Raji (cell line): ENCODE results near the gene GPATCH3.

Experiments used
- POLR2A ChIP-seq: IDR thresholded peaks from 2 replicates; pipeline ENCODE4 v1.6.1; 2011; ENCODE audit warnings: low read depth, low read length, control low read depth; ENCODE audit not compliant: insufficient read depth

Gene GPATCH3

DNA sequence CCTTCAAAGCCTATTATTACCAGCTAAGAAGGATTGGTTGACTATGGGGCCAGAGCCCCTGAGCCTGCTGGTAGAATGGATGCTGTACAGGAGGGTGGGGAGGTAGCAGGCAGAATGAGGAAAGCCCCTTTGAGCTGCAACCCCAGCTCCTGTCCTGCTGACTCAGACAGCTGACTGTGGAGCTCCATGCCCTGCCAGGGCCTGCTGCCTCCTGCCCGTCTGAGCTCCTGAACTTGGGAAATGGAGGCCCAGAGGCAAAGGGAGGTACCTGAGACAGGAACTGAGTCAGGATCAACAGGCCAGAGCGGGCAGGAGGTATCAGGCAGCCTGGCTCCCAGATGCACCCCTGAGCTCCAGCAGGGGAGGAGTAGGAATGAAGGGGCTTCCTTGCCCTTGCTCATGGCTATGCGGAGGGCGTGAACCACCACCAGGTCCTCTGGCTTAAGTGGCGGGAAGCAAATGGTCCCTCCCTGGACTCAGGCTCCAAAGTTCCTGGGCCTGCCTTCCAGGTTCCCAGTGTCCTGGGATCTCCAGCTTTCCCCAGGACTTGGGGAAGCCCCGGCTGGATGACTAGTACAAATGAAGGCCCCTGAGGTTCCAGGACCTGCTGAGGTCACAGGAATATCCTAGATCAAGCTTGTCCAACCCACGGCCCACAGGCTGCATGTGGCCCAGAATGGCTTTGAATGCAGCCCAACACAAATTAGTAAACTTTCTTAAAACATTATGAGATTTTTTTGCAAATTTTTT lies 41.2 kb downstream of the GPATCH3 start:
- no peak for TF ChIP-seq POLR2A

- no peak for TF ChIP-seq POLR2A
Observed at GRCh38 chr1:26858160-26858559, 42.1 kb downstream of the GPATCH3 start.

GRCh38 chr1:26857473-26858060 lies 42.7 kb downstream of the GPATCH3 start:
- TF ChIP-seq POLR2A: no peak

GRCh38 chr1:26856604-26857469 lies 43.4 kb downstream of the GPATCH3 start:
- no peak for TF ChIP-seq POLR2A

DNA sequence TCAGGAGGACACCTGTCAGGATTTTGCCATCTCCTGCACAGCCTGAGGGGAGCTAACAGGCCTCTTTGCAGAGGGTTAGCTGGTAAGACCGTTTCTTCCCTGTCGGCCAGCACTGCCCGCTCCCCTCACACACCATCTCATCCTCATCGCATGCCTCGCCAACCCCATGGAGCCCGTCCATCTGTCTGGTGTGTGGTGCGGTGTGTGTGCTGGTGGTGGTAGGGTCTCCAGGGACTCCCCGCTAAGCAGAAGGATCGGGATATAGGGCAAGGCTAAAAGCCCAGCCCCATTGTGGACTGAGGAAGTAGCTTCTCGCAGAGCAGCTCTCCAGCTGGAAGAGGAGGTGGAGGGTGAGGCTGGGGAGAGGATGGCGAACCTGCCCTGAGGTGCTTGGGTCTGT lies 44.1 kb downstream of the GPATCH3 start:
- TF ChIP-seq POLR2A: no peak

- no peak for TF ChIP-seq POLR2A
Observed at GRCh38 chr1:26855636-26856035, 44.6 kb downstream of the GPATCH3 start.

DNA sequence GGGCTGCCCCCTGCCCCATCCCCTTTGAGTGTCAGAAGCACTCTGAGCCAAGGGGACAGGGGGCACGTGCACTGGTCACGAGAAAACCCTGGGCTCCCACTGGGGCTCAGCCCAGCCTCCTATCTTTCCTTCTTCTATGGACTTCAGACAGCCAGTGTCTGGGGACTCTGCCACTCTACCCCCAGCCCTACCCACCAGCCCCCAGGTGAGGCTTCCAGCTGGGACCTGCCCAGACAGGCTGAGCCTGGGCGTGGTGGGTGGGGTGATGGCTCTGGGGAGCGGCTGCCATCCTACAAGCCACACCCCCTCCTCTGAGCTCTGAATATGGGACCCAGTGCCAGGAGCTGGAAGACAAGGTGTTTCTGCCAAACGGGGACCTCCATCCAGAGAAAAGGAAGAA lies 45.4 kb downstream of the GPATCH3 start:
- TF ChIP-seq POLR2A: no peak

GRCh38 chr1:26853600-26853999 lies 46.7 kb downstream of the GPATCH3 start:
- no peak for TF ChIP-seq POLR2A

- no peak for TF ChIP-seq POLR2A
Observed at GRCh38 chr1:26853156-26853555, 47.1 kb downstream of the GPATCH3 start.

- no peak for TF ChIP-seq POLR2A
Observed at GRCh38 chr1:26852701-26853100, 47.6 kb downstream of the GPATCH3 start.

GRCh38 chr1:26851106-26851684 lies 49.1 kb downstream of the GPATCH3 start:
- TF ChIP-seq POLR2A: no peak

DNA sequence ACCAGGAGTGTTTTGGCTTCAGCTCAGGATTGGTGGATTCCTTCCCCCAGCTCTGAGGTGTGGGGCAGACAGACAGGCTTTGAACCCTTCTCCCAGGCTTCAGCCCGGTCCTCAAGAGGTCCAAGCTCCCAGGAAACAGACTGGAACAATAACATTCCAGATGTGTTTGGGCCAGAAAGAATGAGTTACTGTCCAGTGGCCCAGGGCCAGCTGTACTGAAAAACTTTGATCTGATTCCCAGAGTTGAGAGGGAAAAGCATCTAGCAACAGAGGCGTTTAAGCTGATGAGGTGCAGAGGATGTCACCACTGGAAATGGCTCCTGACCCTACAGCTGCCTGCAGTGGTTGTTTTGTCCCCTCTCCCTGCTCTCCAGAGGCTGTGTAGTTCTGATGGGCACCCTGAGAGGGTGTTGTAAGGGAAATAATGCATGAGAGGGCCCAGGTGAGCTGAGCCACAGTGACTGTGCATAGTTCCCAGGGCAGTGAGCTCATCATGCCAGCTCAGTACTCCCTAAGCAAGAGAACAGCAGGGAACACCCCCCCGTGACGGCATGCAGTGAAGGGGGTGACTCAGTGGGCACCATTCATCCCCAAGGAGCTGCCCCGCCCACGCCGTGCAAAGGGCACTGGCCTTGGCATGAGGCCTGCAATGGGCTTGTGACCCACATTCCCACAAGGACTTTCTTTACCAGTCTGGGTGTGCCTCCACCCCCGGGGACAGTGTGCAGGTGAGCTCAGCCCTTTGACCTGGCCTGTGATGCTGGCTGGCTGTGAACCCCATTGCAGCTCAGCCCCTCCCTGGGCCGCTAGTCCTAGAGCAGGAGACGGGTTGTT lies 51.1 kb downstream of the GPATCH3 start:
- no peak for TF ChIP-seq POLR2A

GRCh38 chr1:26848499-26848898 lies 51.8 kb downstream of the GPATCH3 start:
- no peak for TF ChIP-seq POLR2A

DNA sequence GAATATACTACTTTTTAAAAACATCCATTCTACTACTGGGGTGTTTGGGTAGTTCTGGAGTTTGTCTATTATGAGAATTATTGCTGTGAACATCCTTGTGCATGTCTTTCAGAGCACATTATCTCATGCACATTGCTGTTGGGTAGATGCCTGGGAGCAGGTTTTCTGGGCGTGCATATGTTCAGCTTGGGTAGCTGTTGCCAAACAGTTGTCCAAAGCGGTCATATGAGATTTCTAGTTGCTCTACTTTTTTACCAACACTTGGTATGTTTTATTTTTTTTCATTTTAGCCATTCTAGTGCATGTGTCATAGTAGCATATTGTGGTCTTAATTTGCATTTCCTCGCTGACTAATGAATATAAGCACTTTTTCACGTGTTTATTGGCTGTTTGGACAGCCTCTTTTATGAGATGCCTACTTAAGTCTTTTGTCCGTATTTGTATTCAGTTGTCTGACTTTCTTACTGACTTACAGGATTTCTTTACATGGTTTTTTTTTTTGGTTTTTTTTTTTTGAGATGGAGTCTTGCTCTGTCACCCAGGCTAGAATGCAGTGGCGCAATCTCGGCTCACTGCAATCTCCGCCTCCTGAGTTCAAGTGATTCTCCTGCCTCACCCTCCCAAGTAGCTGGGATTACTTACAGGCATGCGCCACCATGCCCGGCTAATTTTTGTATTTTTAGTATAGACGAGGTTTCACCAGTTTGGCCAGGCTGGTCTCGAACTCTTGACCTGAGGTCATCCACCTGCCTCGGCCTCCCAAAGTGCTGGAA lies 55.7 kb downstream of the GPATCH3 start:
- TF ChIP-seq POLR2A: no peak
